Upper lobe of right lung (tissue), 1 donor: ENCODE results near the gene GPR17. TPM values are rescaled to one million over a fixed set of nuclear protein-coding genes. Genes with fewer than 3 reads are reported as not detected.

ENCODE experiments used
- ATAC-seq: fragments of 200-7000 bp; cut with Tn5 transposase; one replicate; pipeline ENCODE4 v1.9.1; 2020; ENCODE audit warnings: mild to moderate bottlenecking, moderate library complexity
- DNase-seq: peaks from one replicate; pipeline ENCODE4 v3.0.0-alpha.2; 2020
- H3K27ac ChIP-seq: fragments of 200-600 bp; one replicate; pipeline ENCODE4 v1.8.0; 2022
- H3K27me3 ChIP-seq: fragments of 200-600 bp; one replicate; pipeline ENCODE4 v1.8.0; 2022; ENCODE audit warnings: mild to moderate bottlenecking
- H3K36me3 ChIP-seq: fragments of 200-600 bp; one replicate; pipeline ENCODE4 v1.8.0; 2022
- H3K4me1 ChIP-seq: fragments of 200-600 bp; one replicate; pipeline ENCODE4 v1.8.0; 2022
- H3K4me3 ChIP-seq: fragments of 200-600 bp; one replicate; pipeline ENCODE4 v1.8.0; 2022; ENCODE audit warnings: mild to moderate bottlenecking
- H3K9me3 ChIP-seq: fragments of 200-600 bp; one replicate; pipeline ENCODE4 v1.8.0; 2022
- intact Hi-C: fragments of 100-400 bp; cut with DNase I; formaldehyde crosslinking; loops from one replicate; pipeline ENCODE4 v1.11.0; 2022
- total RNA-seq: library from RNA; stranded (reverse); fragmentation: NEBNext Ultra II Directional; extraction: Animal tissue kit (Norgen Biotek cat#: 25700); gene quantifications from one replicate; pipeline ENCODE4 v1.2.1, GENCODE V29; 2021
- TF ChIP-seq, protein P1 (sequence below): fragments of 200-600 bp; IDR thresholded peaks from one replicate; pipeline ENCODE4 v1.8.0; 2022; ENCODE audit warnings: antibody characterized with exemption
- donor health status: DM: no; HTN: yes; CAD: no; lungs with severe emphysema.

The GPR17 gene
- total RNA-seq, 1 donor from 2014 or later: 0.49 TPM

DNA sequence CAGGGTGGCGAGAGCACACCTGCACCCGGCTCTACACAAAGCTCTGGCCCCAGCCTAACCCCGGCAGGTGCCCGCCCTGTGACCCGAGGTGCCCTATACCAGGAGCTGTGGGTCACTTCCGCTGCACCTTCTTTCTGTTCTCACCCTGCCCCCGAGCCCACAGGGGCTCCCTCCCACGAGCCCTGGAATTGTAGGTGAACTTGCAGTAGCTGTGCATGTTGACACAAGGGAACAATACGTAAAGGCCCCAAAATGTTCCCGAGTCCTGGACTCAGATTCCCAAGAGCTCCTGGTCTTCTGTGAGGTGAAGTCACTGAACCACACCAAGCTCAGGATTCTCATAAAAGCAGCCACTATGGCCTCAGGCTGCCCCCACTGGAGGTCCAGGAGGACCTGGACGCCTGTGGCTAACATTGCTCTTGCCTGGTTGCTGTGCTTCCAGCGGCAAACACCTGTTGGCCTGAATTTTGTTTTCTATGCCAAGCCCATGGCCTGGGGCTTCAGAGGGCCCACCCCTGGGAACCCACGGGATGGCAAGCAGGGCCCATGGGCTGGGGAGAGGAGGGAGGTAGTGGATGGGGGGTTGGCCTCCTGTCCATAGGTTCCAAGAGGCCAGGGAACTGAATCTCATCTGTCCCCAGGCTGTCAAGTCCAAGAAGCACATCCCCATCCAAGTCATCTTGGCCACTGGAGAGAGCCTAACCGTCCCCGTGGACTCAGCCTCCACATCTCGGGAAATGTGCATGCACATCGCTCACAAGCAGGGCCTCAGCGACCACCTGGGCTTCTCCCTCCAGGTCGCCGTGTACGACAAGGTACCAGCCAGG, 23.2 kb upstream of the GPR17 start:
- TF ChIP-seq, protein P1, sequence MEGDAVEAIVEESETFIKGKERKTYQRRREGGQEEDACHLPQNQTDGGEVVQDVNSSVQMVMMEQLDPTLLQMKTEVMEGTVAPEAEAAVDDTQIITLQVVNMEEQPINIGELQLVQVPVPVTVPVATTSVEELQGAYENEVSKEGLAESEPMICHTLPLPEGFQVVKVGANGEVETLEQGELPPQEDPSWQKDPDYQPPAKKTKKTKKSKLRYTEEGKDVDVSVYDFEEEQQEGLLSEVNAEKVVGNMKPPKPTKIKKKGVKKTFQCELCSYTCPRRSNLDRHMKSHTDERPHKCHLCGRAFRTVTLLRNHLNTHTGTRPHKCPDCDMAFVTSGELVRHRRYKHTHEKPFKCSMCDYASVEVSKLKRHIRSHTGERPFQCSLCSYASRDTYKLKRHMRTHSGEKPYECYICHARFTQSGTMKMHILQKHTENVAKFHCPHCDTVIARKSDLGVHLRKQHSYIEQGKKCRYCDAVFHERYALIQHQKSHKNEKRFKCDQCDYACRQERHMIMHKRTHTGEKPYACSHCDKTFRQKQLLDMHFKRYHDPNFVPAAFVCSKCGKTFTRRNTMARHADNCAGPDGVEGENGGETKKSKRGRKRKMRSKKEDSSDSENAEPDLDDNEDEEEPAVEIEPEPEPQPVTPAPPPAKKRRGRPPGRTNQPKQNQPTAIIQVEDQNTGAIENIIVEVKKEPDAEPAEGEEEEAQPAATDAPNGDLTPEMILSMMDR: no peak
- Histone ChIP-seq H3K4me1 (no peaks in the 10 kb centered on the region), H3K36me3 (no peaks in the 10 kb centered on the region), H3K9me3 (no peaks in the 10 kb centered on the region), H3K27me3 (no peaks in the 10 kb centered on the region), H3K4me3 (no peak overlapping the region), H3K27ac (no peak overlapping the region)
- DNase-seq (peak; percentile 48), ATAC-seq (no peak)
- intact Hi-C loops: no loop called here

DNA sequence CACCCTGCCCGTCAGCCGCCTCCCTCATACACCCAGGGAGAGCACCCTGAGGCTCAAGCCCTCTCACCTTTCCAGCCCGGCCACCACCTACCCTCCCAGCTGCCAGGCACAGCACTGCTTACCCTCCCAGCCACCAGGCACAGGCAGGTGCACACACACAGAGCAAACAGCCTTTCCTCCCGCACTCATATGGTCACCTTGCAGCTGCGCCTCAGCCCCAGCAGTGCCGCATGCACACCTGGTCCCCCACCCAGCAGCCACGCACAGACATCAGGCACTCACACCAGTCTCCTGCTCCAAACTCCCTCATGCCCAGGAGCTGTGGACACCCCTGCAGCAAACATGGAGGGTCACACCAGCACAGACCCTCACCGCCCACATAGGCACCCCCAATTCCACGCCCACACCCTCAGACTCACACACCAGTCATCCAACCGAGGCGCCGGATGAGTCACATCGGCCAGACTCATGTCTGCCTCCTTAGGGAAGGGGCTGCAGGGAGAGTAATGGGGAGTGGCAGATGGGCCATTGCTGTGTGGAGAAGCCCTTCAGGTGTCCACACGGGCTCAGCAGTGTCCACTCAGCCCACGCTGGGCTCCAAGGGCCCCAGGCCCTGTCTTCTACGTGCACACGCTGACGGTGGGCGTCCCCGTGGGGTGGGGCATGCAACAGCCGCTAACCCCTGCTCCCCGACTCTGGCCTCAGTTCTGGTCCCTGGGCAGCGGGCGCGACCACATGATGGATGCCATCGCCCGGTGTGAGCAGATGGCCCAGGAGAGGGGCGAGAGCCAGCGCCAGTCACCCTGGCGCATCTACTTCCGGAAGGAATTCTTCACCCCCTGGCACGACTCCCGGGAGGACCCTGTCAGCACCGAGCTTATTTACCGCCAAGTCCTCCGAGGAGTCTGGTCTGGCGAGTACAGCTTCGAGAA, 22.3 kb upstream of the GPR17 start:
- intact Hi-C loops: no loop called here
- DNase-seq: peak; percentile 58
- TF ChIP-seq, protein P1: no peak
- no peaks in the 10 kb centered on the region for H3K36me3 ChIP-seq
- H3K4me1 ChIP-seq: no peaks in the 10 kb centered on the region
- H3K27me3 ChIP-seq: no peaks in the 10 kb centered on the region
- no peak overlapping the region for H3K4me3 ChIP-seq
- no peak for ATAC-seq
- no peak overlapping the region for H3K27ac ChIP-seq
- H3K9me3 ChIP-seq: no peaks in the 10 kb centered on the region

GRCh38 chr2:127624320-127624755, 21.6 kb upstream of the GPR17 start:
- no peak for ATAC-seq
- no peaks in the 10 kb centered on the region for H3K4me1 ChIP-seq
- DNase-seq: peak; percentile 51
- H3K36me3 ChIP-seq: no peaks in the 10 kb centered on the region
- intact Hi-C loops: no loop called here
- H3K27me3 ChIP-seq: no peaks in the 10 kb centered on the region
- TF ChIP-seq, protein P1: no peak
- H3K27ac ChIP-seq: no peak overlapping the region
- no peaks in the 10 kb centered on the region for H3K9me3 ChIP-seq
- no peak overlapping the region for H3K4me3 ChIP-seq

DNA sequence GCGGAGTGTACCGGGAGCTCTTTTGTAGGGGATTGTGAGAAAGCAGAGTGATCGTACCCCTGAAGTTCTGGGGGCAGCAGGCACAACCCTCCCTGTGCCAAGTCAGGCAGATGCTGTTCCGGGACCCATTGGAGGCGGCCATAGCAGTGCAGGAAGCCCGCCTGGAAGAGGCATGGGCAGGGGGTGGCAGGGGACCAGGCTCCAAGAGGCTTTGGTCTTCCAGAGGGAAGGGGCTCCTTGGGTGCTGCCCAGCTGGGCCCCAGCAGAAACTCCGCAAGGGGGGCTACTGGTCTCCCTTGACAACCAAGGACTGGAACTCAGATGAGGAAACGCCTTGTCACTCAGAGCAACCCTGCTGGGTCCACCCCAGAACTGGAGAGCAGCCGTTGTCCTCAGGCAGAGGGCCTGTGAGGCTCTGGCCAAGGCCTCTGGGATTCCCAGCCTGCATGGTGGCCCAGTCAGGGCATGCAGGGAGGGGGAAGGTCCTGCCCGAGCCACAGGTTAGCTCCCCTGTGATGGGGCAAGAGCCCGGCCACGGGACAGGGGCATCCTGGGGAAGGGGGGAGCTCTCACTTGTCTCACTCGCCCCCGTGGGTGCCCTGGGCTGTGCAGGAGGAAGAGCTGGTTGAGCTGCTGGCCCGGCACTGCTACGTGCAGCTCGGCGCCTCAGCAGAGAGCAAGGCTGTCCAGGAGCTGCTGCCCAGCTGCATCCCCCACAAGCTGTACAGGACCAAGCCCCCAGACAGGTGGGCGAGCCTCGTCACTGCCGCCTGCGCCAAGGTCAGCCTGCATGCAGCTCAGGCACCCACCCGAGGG, 21.0 kb upstream of the GPR17 start:
- intact Hi-C loops: no loop called here
- ATAC-seq (no peak), DNase-seq (peak; percentile 62)
- no peaks in the 10 kb centered on the region for H3K4me1 ChIP-seq
- no peaks in the 10 kb centered on the region for H3K36me3 ChIP-seq
- H3K9me3 ChIP-seq: no peaks in the 10 kb centered on the region
- TF ChIP-seq, protein P1: no peak
- H3K27me3 ChIP-seq: no peaks in the 10 kb centered on the region
- no peak overlapping the region for H3K27ac ChIP-seq
- no peak overlapping the region for H3K4me3 ChIP-seq

GRCh38 chr2:127625572-127625951, 20.4 kb upstream of the GPR17 start:
- Histone ChIP-seq H3K27ac (no peak overlapping the region), H3K4me1 (no peaks in the 10 kb centered on the region), H3K27me3 (no peaks in the 10 kb centered on the region), H3K4me3 (no peak overlapping the region), H3K36me3 (no peaks in the 10 kb centered on the region), H3K9me3 (no peaks in the 10 kb centered on the region)
- DNase-seq (peak; percentile 59), ATAC-seq (no peak)
- TF ChIP-seq, protein P1: no peak
- intact Hi-C loops: no loop called here
